HL-60 (cell line): ENCODE measurements around the gene KBTBD4.

Experiments
- DNase-seq, 2 experiments: peaks; one replicate each; pipeline ENCODE4 v3.0.0-alpha.2; 2010 to 2020; ENCODE audit warnings: low read depth in 1 of 2, low spot score in 1 of 2
- H3K27ac ChIP-seq: fragments of 250-450 bp; sonication (Bioruptor Pico); replicated peaks from 2 replicates; pipeline ENCODE4 v1.5.1; 2020; ENCODE audit warnings: mild to moderate bottlenecking, moderate library complexity
- H3K27me3 ChIP-seq: fragments of 250-450 bp; sonication (Bioruptor Pico); 2 replicates; pipeline ENCODE4 v1.5.1; 2021; ENCODE audit warnings: mild to moderate bottlenecking, moderate library complexity; ENCODE audit not compliant: insufficient read depth, poor library complexity, severe bottlenecking
- H3K4me3 ChIP-seq: replicated peaks from 2 replicates; pipeline ENCODE4 v1.5.1; 2011; ENCODE audit warnings: mild to moderate bottlenecking, control low read depth, low read length; ENCODE audit not compliant: insufficient read depth
- CTCF ChIP-seq: IDR thresholded peaks from one replicate; pipeline ENCODE4 v1.5.1; 2011; ENCODE audit warnings: low read length, control low read depth, inconsistent platforms; ENCODE audit not compliant: insufficient read depth
- GABPA ChIP-seq: IDR thresholded peaks from 2 replicates; pipeline ENCODE4 v1.6.1; 2012; ENCODE audit warnings: low read depth
- POLR2AphosphoS5 ChIP-seq: IDR thresholded peaks from 2 replicates; pipeline ENCODE4 v1.6.1; 2012; ENCODE audit warnings: low read depth
- SPI1 ChIP-seq: IDR thresholded peaks from 2 replicates; pipeline ENCODE4 v1.6.1; 2012; ENCODE audit warnings: low read depth, mild to moderate bottlenecking, borderline replicate concordance
- TF ChIP-seq, protein P1 (sequence below): IDR thresholded peaks from 2 replicates; pipeline ENCODE4 v1.6.1; 2012; ENCODE audit warnings: low read depth; ENCODE audit not compliant: insufficient replicate concordance

Gene KBTBD4

DNA sequence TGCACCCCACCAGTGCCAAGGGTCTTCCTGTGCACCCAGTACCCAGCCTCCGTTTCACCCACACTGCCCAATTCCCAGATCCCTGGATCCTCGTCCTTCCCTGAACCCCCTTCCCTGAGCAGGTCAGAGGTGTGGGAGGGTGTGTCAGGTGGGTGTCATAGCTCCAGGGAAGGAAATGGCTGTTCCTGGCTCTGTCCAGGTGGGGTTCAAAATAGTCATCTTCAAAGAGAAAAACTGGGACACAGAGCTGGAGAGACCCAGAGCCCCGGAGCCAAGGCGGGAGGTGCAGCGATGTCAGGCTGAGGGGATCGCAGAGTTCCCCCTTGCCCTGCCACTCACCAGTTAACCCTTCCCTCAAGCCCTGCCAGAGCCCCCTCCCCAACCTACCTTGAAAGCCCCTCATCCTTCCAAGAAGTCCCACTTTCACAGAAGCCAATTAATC lies 14.7 kb upstream of the KBTBD4 start:
- no peak for DNase-seq
- Histone ChIP-seq H3K27ac (no peak overlapping the region), H3K4me3 (no peak overlapping the region), H3K27me3 (peaks cover 17% of the 10 kb centered on the region)
- no peak for TF ChIP-seq GABPA
- TF ChIP-seq CTCF, result no peak
- TF ChIP-seq, protein P1, sequence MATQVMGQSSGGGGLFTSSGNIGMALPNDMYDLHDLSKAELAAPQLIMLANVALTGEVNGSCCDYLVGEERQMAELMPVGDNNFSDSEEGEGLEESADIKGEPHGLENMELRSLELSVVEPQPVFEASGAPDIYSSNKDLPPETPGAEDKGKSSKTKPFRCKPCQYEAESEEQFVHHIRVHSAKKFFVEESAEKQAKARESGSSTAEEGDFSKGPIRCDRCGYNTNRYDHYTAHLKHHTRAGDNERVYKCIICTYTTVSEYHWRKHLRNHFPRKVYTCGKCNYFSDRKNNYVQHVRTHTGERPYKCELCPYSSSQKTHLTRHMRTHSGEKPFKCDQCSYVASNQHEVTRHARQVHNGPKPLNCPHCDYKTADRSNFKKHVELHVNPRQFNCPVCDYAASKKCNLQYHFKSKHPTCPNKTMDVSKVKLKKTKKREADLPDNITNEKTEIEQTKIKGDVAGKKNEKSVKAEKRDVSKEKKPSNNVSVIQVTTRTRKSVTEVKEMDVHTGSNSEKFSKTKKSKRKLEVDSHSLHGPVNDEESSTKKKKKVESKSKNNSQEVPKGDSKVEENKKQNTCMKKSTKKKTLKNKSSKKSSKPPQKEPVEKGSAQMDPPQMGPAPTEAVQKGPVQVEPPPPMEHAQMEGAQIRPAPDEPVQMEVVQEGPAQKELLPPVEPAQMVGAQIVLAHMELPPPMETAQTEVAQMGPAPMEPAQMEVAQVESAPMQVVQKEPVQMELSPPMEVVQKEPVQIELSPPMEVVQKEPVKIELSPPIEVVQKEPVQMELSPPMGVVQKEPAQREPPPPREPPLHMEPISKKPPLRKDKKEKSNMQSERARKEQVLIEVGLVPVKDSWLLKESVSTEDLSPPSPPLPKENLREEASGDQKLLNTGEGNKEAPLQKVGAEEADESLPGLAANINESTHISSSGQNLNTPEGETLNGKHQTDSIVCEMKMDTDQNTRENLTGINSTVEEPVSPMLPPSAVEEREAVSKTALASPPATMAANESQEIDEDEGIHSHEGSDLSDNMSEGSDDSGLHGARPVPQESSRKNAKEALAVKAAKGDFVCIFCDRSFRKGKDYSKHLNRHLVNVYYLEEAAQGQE, result no peak
- TF ChIP-seq POLR2AphosphoS5, result no peak
- TF ChIP-seq SPI1, result no peak

DNA sequence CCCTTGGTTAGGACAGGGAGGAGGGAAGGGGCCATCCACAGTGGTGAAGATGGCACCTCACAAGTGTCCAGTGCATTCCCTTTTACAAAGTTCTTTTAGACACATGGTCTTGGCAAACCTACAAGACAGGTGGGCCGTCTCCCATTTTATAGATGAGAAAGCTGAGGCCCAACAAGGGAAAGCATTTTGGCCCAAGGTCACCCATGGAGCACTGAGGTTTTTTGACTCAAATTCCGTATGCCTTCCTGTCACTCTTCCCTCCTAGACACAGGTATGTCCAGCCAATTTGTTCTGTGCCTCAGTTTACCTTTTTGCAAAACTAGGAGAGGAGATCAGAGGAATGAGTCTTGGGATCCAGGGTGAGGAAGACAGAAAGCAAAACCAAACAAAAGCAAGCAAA lies 14.2 kb upstream of the KBTBD4 start:
- Histone ChIP-seq H3K4me3 (no peak overlapping the region), H3K27ac (no peak overlapping the region), H3K27me3 (peaks cover 17% of the 10 kb centered on the region)
- TF ChIP-seq, protein P1, result no peak
- TF ChIP-seq SPI1, result no peak
- TF ChIP-seq GABPA, result no peak
- DNase-seq, result no peak

- Histone ChIP-seq H3K4me3 (no peak overlapping the region), H3K27ac (no peak overlapping the region), H3K27me3 (peaks cover 17% of the 10 kb centered on the region)
- DNase-seq, result peak in 1 of 2 experiments; percentile 30
- TF ChIP-seq CTCF (no peak), SPI1 (no peak), GABPA (no peak), POLR2AphosphoS5 (no peak)
- TF ChIP-seq, protein P1, result no peak
These were observed 13.5 kb upstream of the KBTBD4 start for GRCh38 chr11:47592251-47592650.

GRCh38 chr11:47591764-47592163 lies 13.0 kb upstream of the KBTBD4 start:
- H3K27ac ChIP-seq, result 0 out of 2 replicates have a peak overlapping the region, but pooled peaks have one; percentile 27
- DNase-seq, result peak in 1 of 2 experiments; percentile 46
- no peak for TF ChIP-seq SPI1
- no peak for TF ChIP-seq GABPA
- no peak for TF ChIP-seq CTCF
- TF ChIP-seq POLR2AphosphoS5, result no peak
- TF ChIP-seq, protein P1, result no peak
- peaks cover 17% of the 10 kb centered on the region for H3K27me3 ChIP-seq
- H3K4me3 ChIP-seq, result no peak overlapping the region
